Measurements from ENCODE around the gene ADCYAP1.
"Not testable (repeated sequence)": the region's sequence is repeated elsewhere in the genome, so short reads cannot be mapped to it uniquely, and the experiment has no call there.

The ADCYAP1 gene

GRCh38 chr18:904218-905090 is at the start of gene ADCYAP1:
TSS of gene ADCYAP1 (plus strand) at chr18:904871. CDS start at chr18:905387, 516 bp downstream.
- FAIRE-seq = no peak

GRCh38 chr18:857986-858385 is 46.7 kb upstream of the ADCYAP1 start:
- no peak for FAIRE-seq

DNA sequence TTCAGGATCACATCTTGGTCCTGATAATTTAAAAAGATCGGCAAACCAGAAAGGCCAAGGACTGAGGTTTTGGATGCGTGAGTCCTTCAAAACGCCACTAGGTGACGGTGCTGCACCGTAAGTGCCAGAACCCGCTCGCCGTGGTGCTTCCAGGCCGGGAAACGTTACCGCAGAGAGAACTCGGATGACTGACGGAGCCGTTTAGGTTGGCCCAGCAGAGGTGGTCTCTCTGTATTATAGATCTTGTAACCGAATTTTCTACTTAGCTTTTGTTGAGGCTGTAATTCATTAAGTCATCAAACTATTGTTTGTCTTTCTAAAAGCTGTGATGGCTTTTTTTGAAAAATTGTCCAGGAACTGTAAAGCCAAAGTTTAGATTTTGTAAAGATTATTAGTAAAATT is 39.8 kb upstream of the ADCYAP1 start:
- peak; percentile 41 for FAIRE-seq

DNA sequence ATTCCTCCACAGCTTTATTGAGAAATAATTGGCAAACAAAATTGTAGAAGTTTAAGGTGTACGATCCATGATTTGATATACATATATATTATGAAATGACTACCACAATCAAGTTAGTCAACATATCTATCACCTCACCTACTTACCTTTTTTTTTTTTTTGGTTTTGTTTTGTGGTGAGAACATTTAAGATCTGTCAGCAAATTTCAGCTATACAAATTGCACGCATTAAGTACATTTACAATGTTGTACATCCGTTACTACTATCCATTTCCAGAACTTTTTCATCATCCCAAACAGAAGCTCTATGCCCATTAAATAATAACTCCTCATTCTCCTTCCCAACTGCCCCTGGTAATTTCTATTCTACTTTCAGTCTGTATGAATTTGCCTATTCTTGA is 37.4 kb upstream of the ADCYAP1 start:
- no peak for FAIRE-seq

DNA sequence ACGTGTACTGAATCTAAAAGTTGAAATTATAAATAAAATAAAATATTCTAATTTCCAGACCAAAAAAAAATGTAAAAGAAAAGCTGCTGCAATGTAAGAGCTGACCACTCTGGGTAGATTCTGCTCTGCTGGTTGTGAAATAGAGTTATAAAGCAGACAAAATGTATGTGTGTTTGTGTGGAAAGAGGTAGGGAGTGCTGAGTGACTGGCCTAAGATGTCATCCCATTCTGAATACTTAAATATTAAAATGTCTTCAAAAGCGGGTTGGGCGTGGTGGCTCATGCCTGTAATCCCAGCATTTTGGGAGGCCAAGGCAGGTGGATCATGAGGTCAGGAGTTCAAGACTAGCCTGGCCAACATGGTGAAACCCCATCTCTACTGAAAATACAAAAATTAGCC is 31.2 kb upstream of the ADCYAP1 start:
- not testable (repeated sequence) for FAIRE-seq

DNA sequence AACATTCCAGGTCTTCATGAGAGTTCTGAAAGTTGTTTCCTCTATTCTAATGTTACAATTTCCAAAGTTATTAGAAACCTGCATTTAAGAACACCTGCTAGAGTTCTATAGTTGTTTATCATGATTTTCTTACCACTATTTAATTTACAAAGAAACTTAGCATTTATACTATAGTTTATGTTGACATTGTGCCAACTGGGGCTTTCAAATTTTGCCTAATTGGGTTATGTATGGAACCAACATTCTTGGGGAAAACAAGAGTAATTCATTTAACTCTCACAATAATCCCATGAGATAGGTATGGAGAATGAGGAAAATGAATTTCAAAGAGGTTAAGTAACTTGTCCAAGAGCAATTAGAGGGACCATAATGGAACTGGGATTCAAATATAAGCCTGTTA is 28.8 kb upstream of the ADCYAP1 start:
- no peak for FAIRE-seq

DNA sequence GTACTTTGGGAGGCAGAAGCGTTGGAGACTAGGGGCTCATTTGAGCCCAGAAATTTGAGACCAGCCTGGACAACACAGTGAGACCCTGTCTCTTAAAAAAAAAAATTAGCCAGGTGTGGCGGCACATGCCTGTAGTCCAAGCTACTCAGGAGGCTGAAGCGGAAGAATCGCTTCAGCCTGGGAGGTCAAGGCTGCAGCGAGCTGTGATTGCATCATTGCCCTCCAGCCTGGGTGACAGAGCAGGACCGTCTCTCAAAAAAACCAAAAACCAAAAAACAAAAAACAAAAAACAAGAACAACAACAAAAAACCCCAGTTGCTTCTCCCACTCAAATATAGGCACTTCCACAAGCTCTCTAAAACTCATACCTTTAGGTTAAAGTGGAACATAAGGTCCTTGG is 27.4 kb upstream of the ADCYAP1 start:
- no peak for FAIRE-seq

GRCh38 chr18:886076-886475 is 18.6 kb upstream of the ADCYAP1 start:
- FAIRE-seq = no peak

DNA sequence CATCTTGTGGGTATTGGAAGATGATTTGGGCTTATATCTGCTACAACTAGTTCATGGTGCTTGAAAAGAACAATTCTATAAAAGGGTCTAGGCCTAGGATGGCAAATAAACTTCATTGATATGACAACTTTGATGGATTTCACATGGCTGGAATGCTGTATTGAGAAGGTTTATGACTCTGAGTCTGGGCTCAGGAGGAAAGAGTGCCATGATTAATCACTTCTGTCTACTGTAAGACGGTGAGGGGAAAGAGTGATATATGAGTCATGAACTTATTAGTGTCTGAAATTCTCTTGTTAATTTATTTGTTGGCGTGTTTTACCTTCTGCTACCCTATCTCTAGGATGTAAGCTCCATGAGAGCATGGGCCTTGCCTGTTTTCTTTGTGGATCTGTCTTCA is 17.0 kb upstream of the ADCYAP1 start:
- no peak for FAIRE-seq

DNA sequence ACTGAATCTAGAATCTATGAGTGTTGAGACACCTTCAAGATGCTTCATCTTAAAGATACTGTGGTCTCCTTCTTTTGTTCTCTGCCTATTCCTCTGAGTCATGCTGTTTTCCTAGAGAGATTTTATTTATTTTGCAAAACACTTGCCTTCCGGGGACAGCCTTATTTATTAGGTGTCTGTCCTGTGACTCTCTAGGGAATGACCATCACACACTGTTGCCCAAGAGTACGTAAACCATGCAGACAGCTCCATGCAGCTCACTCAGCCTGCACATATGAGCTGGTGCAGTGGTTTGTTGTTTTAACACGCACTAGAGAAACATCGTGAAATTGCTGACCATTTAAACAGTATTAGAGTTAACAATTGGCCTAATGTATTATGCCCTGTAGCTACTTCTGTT is 12.4 kb upstream of the ADCYAP1 start:
- FAIRE-seq = no peak

DNA sequence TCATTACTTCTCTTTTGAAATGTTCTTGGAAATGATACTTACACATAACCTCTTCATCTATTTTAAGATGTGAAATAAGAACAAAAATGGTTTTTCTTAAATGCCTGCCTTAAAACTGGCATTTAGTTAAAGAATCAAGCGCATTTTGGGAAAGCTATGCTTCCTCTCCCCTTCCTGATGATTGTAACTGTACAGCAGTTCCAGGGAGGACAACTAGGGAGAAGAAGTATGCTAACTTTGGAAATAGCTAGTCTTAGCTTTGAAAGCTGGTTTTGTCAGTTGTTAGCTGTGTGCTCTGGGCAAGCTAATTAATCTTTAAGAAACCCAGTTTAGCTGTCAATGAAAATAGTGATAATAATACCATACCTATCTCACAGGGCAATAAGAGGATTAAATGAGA is 8.4 kb upstream of the ADCYAP1 start:
- FAIRE-seq = no peak

DNA sequence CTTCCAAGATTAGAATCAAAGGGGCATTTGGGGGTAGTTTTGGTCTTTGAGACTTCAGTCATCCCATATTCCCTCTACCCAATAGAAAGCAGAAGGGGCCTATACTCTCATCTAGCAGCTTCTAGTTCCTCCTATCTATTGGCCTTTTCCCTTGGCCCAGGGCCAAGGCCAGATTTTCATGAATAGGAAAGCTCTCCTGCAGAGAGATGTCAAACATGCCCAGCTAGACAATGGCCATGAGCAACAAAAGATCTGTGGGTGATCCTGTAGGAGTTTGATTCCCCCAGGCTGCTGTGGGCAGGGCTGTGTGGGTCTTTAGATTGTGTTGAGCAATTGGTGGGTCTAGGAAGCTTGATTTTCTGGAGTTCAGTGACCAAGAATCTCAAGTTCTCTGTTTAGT is 2.9 kb upstream of the ADCYAP1 start:
- no peak for FAIRE-seq

GRCh38 chr18:902229-902628 is 2.4 kb upstream of the ADCYAP1 start:
- no peak for FAIRE-seq

DNA sequence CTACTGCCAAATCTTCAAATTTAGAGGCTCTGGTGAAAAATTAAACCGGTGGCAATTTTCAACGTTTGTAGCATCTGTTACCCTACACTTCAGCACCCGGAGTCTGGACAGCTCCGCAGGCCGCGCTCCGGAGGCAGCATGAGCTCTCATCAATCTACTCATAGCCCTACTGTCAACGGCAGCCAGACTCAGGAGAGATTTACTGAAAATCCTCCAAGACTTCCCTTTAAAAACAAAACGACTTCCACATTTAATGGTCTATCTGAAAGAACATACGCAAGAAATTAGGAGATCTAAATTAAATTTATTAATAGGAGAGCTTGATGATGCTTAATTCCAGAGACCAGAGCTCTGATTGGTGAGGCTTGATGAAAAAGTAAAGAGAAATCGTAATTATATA is 970 bp upstream of the ADCYAP1 start:
- no peak for FAIRE-seq

DNA sequence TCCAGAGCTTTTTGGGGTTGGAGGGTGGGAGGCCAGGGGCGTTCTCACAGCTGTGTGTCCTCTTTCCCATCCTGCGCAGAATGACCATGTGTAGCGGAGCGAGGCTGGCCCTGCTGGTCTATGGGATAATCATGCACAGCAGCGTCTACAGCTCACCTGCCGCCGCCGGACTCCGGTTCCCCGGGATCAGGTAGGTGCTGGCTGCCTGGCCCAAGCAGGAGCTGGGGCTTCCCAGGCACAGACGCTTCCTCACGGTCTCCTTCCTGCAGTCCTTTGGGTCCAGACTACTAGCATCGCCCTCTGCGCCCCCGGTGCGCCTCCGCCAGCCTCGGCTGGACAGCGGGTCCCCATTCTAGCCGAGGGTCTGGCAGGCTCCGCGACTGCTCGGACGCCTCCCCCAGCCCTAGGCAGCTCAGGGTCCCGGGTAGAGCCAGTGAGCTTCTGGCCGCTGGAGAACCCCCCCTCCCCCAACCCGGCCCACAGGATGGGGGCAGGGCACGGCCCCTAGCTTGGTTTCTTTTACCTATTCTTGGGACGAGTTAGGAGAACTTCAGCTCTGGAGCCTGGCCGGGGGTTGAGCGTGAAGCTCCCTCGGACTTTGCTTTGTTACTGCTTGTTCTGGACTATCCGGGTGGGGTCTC is 756 bp downstream of the ADCYAP1 start:
- FAIRE-seq = no peak

GRCh38 chr18:905948-906415 is 1.3 kb downstream of the ADCYAP1 start:
- no peak for FAIRE-seq

DNA sequence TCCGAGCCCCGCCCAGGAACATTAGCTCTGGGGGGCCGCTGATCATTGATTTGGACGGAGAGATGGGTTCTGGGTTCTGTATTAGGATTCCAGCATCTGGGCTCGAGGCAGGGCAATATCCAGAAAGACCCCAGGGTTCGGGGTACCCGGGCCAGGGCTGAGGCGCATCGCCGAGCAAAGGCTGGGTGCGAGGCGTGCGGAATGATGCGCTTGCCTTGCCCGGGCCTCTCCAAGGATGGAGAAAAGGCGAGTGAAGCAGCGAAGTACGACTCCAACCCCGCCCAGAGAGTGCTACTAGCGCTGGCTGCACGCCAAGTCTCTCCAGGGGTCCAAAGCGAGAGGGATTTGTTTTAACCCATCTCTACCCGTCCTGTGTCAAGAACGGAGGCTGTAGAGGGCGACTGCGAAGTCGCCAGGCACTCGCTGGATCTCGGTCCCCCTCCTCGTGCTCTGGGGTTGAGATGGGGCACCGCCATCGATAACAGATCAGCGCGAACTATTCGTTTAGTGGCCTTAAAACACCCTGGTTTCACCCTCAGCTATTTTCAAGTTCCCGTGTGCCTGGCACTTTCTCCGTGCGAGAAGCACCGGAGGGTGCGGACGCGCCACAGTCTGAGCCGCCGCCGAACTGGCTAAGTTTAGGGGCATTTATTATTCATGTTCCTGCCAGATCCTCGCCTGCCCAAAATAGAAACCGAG is 1.9 kb downstream of the ADCYAP1 start:
- no peak for FAIRE-seq

GRCh38 chr18:907115-907884 is 2.6 kb downstream of the ADCYAP1 start:
- no peak for FAIRE-seq

- FAIRE-seq = no peak
These were observed 3.5 kb downstream of the ADCYAP1 start for GRCh38 chr18:907885-908757.

GRCh38 chr18:908758-909724 is 4.4 kb downstream of the ADCYAP1 start:
- FAIRE-seq = no peak

DNA sequence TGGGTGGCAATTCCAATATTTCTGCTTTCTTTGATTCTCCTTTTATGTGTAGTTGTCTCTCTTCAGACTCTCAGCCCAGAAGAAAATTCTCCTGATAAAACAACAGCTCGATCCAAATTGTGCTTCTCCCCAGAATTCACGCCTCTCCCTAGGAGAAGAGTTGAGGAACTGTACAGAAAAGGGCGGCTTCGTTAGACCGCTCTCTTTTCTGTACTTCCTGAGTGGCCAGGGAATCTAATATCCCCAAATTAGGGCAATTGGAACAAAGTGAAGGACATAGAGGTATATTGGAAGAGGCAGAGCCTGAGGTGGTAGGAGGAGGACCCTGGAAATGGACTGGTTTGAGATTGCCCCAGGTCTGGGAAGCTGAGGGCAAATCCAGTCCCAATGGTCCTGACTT is 5.6 kb downstream of the ADCYAP1 start:
- no peak for FAIRE-seq

Data from endometrium (tissue), 2 donors.